GM23338 (cell line): ENCODE data around the gene SVOPL. TPM values are rescaled to one million over a fixed set of nuclear protein-coding genes. Genes with fewer than 3 reads are reported as not detected.
A peak's percentile ranks its signal among the peaks of the same experiment; 100 is the strongest.

Experiments
- ATAC-seq: fragments of 200-7000 bp; cut with Tn5 transposase; 3 replicates; pipeline ENCODE4 v1.9.1; 2020
- DNase-seq: peaks from one replicate; pipeline ENCODE4 v3.0.0-alpha.2; 2015; ENCODE audit warnings: low spot score
- H2AFZ ChIP-seq: fragments of 200-600 bp; sonication (generic); 2 replicates; pipeline ENCODE4 v1.8.0; 2016; ENCODE audit warnings: antibody characterized with exemption, mild to moderate bottlenecking, moderate library complexity
- H3F3A ChIP-seq: fragments of 200-600 bp; sonication (generic); replicated peaks from 2 replicates; pipeline ENCODE4 v1.8.0; 2017; ENCODE audit warnings: antibody characterized with exemption, mixed run types, low read depth
- H3K27ac ChIP-seq: fragments of 200-600 bp; sonication (generic); 2 replicates; pipeline ENCODE4 v1.6.1; 2016; ENCODE audit warnings: low read depth
- H3K27me3 ChIP-seq: fragments of 200-600 bp; sonication (generic); 2 replicates; pipeline ENCODE4 v1.8.0; 2016; ENCODE audit warnings: mild to moderate bottlenecking, mixed run types, moderate library complexity; ENCODE audit not compliant: insufficient read depth
- H3K36me3 ChIP-seq: fragments of 200-600 bp; sonication (generic); 2 replicates; pipeline ENCODE4 v1.8.0; 2016; ENCODE audit warnings: mild to moderate bottlenecking; ENCODE audit not compliant: insufficient read depth
- H3K4me1 ChIP-seq: fragments of 200-600 bp; sonication (generic); 2 replicates; pipeline ENCODE4 v1.8.0; 2016; ENCODE audit warnings: mild to moderate bottlenecking, moderate library complexity; ENCODE audit not compliant: insufficient read depth
- H3K4me2 ChIP-seq: fragments of 200-600 bp; sonication (generic); 2 replicates; pipeline ENCODE4 v1.7.1; 2017; ENCODE audit warnings: mixed run types
- H3K4me3 ChIP-seq: fragments of 200-600 bp; sonication (generic); 2 replicates; pipeline ENCODE4 v1.6.1; 2016; ENCODE audit warnings: mixed run types
- H3K79me2 ChIP-seq: fragments of 200-600 bp; sonication (generic); replicated peaks from 2 replicates; pipeline ENCODE4 v1.8.0; 2017; ENCODE audit warnings: mild to moderate bottlenecking; ENCODE audit not compliant: insufficient read depth
- H3K9me2 ChIP-seq: fragments of 200-600 bp; sonication (generic); 2 replicates; pipeline ENCODE4 v1.8.0; 2017; ENCODE audit not compliant: insufficient read depth
- H4K20me1 ChIP-seq: fragments of 200-600 bp; sonication (generic); replicated peaks from 2 replicates; pipeline ENCODE4 v1.8.0; 2017; ENCODE audit warnings: mild to moderate bottlenecking; ENCODE audit not compliant: insufficient read depth
- H3K27ac Mint-ChIP-seq: 2 replicates; pipeline ENCODE4 v1.8.0; 2020; ENCODE audit warnings: inconsistent platforms, mild to moderate bottlenecking, moderate library complexity, mixed read lengths
- H3K27me3 Mint-ChIP-seq: 3 replicates; pipeline ENCODE4 v1.8.0; 2022; ENCODE audit warnings: low read depth, mild to moderate bottlenecking, moderate library complexity, mixed read lengths, inconsistent platforms; ENCODE audit not compliant: insufficient read depth, poor library complexity
- H3K36me3 Mint-ChIP-seq: 3 replicates; pipeline ENCODE4 v1.8.0; 2021; ENCODE audit warnings: low read depth, mild to moderate bottlenecking, inconsistent platforms, moderate library complexity, mixed read lengths
- H3K4me1 Mint-ChIP-seq: 3 replicates; pipeline ENCODE4 v1.8.0; 2020; ENCODE audit warnings: mild to moderate bottlenecking, inconsistent platforms, mixed read lengths
- H3K4me3 Mint-ChIP-seq: 3 replicates; pipeline ENCODE4 v1.8.0; 2021; ENCODE audit warnings: moderate library complexity, mild to moderate bottlenecking, inconsistent platforms, mixed read lengths
- H3K9me3 Mint-ChIP-seq: 3 replicates; pipeline ENCODE4 v1.8.0; 2020; ENCODE audit warnings: moderate library complexity, mild to moderate bottlenecking, inconsistent platforms, mixed read lengths
- CREB1 ChIP-seq: fragments of 250-450 bp; sonication (Bioruptor Pico); IDR thresholded peaks from 2 replicates; pipeline ENCODE4 v1.5.0; 2020; ENCODE audit warnings: low read depth, mild to moderate bottlenecking, moderate library complexity
- CTCF ChIP-seq, 2 experiments: fragments of 200-600 bp in 1 of 2; sonication (generic) in 1 of 2; conservative IDR thresholded peaks; 2 replicates each; pipeline versions ENCODE4 v1.5.1 to v1.6.1; 2016 to 2017; ENCODE audit warnings: antibody characterized with exemption in 2 of 2, low read depth in 2 of 2, mild to moderate bottlenecking in 2 of 2, moderate library complexity in 1 of 2
- ETS1 ChIP-seq: IDR thresholded peaks from 2 replicates; pipeline ENCODE4 v1.6.1; 2016; ENCODE audit warnings: antibody characterized with exemption
- EZH2 ChIP-seq: fragments of 200-600 bp; sonication (generic); IDR thresholded peaks from one replicate; pipeline ENCODE4 v1.8.0; 2017; ENCODE audit warnings: antibody characterized with exemption, mild to moderate bottlenecking, low read depth; ENCODE audit not compliant: unreplicated experiment
- EZH2phosphoT487 ChIP-seq: fragments of 200-600 bp; sonication (generic); IDR thresholded peaks from one replicate; pipeline ENCODE4 v1.8.1; 2018; ENCODE audit warnings: antibody characterized with exemption; ENCODE audit not compliant: unreplicated experiment
- JUNB ChIP-seq: IDR thresholded peaks from one replicate; pipeline ENCODE4 v1.6.1; 2016; ENCODE audit warnings: antibody characterized with exemption; ENCODE audit not compliant: unreplicated experiment
- NANOG ChIP-seq: IDR thresholded peaks from 2 replicates; pipeline ENCODE4 v1.6.1; 2016; ENCODE audit warnings: antibody characterized with exemption, borderline replicate concordance
- POLR2AphosphoS5 ChIP-seq: IDR thresholded peaks from 2 replicates; pipeline ENCODE4 v1.6.1; 2016; ENCODE audit warnings: antibody characterized with exemption, low read depth
- REST ChIP-seq: IDR thresholded peaks from one replicate; pipeline ENCODE4 v1.6.1; 2018; ENCODE audit warnings: antibody characterized with exemption; ENCODE audit not compliant: unreplicated experiment
- STAT1 ChIP-seq: IDR thresholded peaks from one replicate; pipeline ENCODE4 v1.6.1; 2016; ENCODE audit warnings: antibody characterized with exemption; ENCODE audit not compliant: unreplicated experiment
- ZNF114 ChIP-seq: fragments of 250-450 bp; sonication (Bioruptor Pico); IDR thresholded peaks from 2 replicates; pipeline ENCODE4 v1.5.0; 2020; ENCODE audit warnings: mild to moderate bottlenecking, moderate library complexity
- ZNF331 ChIP-seq: fragments of 250-450 bp; sonication (Bioruptor Pico); IDR thresholded peaks from 2 replicates; pipeline ENCODE4 v1.5.0; 2020; ENCODE audit warnings: low read depth, mild to moderate bottlenecking, moderate library complexity
- ZNF462 ChIP-seq: fragments of 250-450 bp; sonication (Bioruptor Pico); IDR thresholded peaks from 2 replicates; pipeline ENCODE4 v1.5.0; 2020; ENCODE audit warnings: mild to moderate bottlenecking, moderate library complexity
- polyA plus RNA-seq: library from polyadenylated mRNA; unstranded; fragments of >200 nt; fragmentation: Nextera tagmentation; extraction: Ambion mirVana; gene quantifications from 2 replicates; pipeline ENCODE4 v1.2.1, GENCODE V29; 2016
- total RNA-seq: library from RNA; depleted of rRNA; stranded (reverse); fragments of >200 nt; shearing (Covaris generic); gene quantifications from 2 replicates; pipeline ENCODE4 v1.2.3, GENCODE V29; 2014

Gene SVOPL
- total and polyA plus RNA-seq, 2 experiments from 2014 or later = 1.4 to 2.1 TPM

GRCh38 chr7:138666385-138666784 is 34.8 kb downstream of the SVOPL start:
- no peak overlapping the region for H3K4me3 ChIP-seq
- Mint-ChIP-seq H3K4me1 (peaks cover 61% of the 10 kb centered on the region), H3K27ac (no peak overlapping the region), H3K36me3 (peaks cover 21% of the 10 kb centered on the region), H3K27me3 (peaks cover 11% of the 10 kb centered on the region), H3K9me3 (peaks cover 20% of the 10 kb centered on the region), H3K4me3 (no peak overlapping the region)
- H3K4me1 ChIP-seq = peaks cover 61% of the 10 kb centered on the region
- no peaks in the 10 kb centered on the region for H3K27me3 ChIP-seq
- no peak overlapping the region for H2AFZ ChIP-seq
- peak overlapping the region; percentile 38; the same call in 1 of the 2 replicates for H3K4me2 ChIP-seq
- H3F3A ChIP-seq = no peaks in the 10 kb centered on the region; the same call in 1 of the 2 replicates
- H3K79me2 ChIP-seq = no peaks in the 10 kb centered on the region
- DNase-seq (no peak), ATAC-seq (no peak)
- H4K20me1 ChIP-seq = no peaks in the 10 kb centered on the region
- no peaks in the 10 kb centered on the region for H3K9me2 ChIP-seq
- H3K36me3 ChIP-seq = no peaks in the 10 kb centered on the region
- TF ChIP-seq CTCF (conservative IDR thresholded peaks at IDR 0.05; ENCODE audit: low read depth in 2 of 2) (no peak), REST (no peak), ETS1 (no peak), EZH2phosphoT487 (no peak), JUNB (no peak), ZNF462 (CRISPR knock-in tag) (no peak), POLR2AphosphoS5 (no peak), CREB1 (CRISPR knock-in tag) (no peak), ZNF331 (CRISPR knock-in tag) (no peak), EZH2 (no peak), NANOG (no peak), STAT1 (no peak), ZNF114 (CRISPR knock-in tag) (no peak)
- no peak overlapping the region for H3K27ac ChIP-seq
